ENCODE data around the gene ABTB2.
"Not testable (repeated sequence)": the region's sequence is repeated elsewhere in the genome, so short reads cannot be mapped to it uniquely, and the experiment has no call there.

Gene ABTB2

DNA sequence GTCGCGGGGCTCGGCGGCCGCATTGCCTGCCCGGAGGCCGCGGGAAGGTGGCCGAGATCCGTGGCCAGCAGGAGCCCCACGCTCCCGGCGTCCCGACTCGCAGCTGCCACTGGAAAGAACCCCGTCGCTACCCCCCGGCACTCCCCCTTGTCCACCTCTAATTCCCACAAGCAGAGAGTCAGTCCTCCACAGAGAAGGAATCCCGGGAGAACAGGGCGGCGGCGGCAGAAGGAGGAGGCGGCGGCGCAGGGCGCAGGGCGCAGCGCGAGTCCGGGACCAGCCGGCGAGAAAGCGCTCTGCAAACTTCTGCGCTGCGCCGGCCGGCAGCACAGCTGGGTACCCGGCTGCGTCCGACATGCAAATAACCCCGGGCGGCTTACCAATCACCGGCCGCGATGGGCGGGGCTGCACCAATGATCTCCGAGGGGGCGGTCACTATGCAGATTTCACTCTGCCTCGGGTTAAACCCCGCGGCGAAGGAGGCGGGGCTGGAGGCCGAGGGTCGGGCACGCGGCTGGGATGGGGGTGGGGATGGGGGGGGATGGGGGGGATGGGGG lies at the start of gene ABTB2:
ABTB2 (minus strand) TSS at position 310 of the 557 bp plus-strand sequence.
- peak; percentile 94 to 97 for DNase-seq (ENCODE audit: low read depth in 2 of 2)

- no peak for DNase-seq (ENCODE audit: low read depth in 2 of 2)
Observed at GRCh38 chr11:34407121-34407813, 49.5 kb upstream of the ABTB2 start.

DNA sequence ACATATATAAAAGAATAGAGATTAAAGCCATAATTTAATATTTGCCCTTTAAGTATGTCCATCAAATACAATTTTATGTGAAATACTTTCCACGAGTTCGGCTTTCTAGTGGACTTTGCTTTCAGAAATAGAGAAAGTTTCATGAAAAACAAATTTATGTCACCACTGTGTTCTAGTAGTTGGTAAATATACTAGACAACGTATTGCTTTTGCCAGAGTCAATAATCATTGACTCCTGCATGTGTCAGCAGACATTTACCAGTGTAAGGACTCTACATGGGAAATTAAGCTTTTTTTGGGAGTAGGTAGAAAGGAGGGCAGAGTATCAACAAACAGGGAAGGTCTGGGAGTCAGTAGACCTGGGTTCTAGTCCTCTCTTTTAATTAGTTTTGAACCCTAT lies 48.6 kb upstream of the ABTB2 start:
- no peak for DNase-seq (ENCODE audit: low read depth in 2 of 2)

- no peak for DNase-seq (ENCODE audit: low read depth in 2 of 2)
Observed at GRCh38 chr11:34405079-34405858, 47.5 kb upstream of the ABTB2 start.

- no peak for DNase-seq (ENCODE audit: low read depth in 2 of 2)
Observed at GRCh38 chr11:34404280-34404679, 46.5 kb upstream of the ABTB2 start.

DNA sequence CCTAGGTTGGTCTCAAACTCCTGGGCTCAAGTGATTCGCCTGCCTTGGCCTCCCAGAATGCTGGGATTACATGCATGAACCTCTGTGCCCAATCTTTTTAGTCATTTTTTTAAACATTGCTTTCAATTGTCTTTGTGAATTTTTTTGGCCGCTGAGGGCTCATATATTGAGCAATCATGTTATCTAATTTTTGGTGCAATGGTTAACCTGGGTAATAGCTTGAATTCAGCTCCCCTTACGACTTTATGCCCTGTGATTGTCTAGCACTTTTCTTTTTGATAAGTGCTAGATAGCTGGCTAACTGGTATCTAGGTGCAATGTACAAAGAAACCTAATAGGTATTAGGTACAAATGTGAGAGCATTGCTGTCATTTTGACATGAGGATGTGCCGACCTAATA lies 45.6 kb upstream of the ABTB2 start:
- no peak for DNase-seq (ENCODE audit: low read depth in 2 of 2)

- DNase-seq (ENCODE audit: low read depth in 2 of 2): no peak
Observed at GRCh38 chr11:34397811-34398210, 40.0 kb upstream of the ABTB2 start.

DNA sequence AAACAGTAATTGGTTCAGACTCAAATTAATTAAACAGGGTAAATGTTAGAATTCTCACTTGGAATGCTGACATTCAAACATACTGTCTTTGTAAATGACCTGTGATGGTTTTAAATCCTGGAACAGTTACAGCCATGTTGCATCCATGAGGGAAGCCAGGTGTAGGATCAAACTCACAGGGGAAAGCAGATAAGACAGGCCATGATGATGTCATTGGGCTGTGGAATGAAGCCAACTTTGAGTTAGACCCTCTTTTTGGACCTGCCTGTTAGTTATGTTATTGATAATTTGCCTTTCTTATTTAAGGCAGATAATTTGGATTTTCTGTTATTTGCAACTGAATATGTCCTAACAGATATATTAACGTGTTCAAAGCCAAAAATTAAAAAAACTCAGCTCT lies 39.3 kb upstream of the ABTB2 start:
- no peak for DNase-seq (ENCODE audit: low read depth in 2 of 2)

GRCh38 chr11:34395916-34396550 lies 38.2 kb upstream of the ABTB2 start:
- no peak for DNase-seq (ENCODE audit: low read depth in 2 of 2)

DNA sequence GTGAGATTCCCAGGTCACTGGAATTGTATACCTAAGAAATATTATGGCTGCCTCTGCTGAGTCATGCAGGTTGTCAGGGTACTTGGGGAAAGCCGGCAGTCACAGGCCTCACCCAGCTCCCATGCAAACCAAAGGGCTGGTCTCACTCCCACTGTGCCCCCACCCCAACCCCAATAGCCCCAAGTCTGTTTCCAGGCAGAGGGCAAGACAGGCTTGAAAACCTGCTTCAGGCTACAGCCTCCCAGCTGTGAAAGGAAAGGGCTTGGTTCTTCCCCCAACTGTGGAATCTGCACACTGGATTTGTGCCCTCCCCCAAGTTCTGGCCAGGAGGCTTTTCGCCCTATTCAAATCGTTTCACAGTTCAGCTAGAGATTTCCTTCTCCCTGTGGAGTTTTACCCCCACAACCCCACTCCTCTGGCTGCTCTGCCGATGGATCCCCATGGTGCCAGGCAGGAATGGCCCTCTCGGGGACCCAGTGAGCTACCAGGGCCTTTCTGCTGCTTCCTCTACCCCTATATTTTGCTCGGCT lies 37.0 kb upstream of the ABTB2 start:
- DNase-seq (ENCODE audit: low read depth in 2 of 2): no peak

DNA sequence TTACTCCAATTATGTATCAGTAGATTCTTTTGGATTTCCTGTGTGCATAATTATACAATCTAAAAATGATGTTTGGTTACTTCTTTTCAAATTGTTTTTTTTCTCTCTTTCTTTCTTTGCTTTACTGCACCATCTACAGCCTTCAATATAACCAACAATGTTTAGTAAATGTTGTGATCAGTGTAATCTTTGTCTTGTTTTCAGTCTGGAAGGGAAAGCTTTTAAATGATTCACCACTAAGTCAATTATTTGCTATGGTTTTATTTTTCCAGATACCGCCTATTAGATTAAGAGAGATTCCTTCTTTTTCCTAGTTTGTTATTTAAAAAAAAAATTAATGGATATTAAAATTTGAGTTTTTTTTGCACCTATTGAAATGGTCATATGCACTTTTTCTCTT lies 29.8 kb upstream of the ABTB2 start:
- no peak for DNase-seq (ENCODE audit: low read depth in 2 of 2)

- DNase-seq (ENCODE audit: low read depth in 2 of 2): not testable (repeated sequence)
Observed at GRCh38 chr11:34386356-34386755, 28.5 kb upstream of the ABTB2 start.

DNA sequence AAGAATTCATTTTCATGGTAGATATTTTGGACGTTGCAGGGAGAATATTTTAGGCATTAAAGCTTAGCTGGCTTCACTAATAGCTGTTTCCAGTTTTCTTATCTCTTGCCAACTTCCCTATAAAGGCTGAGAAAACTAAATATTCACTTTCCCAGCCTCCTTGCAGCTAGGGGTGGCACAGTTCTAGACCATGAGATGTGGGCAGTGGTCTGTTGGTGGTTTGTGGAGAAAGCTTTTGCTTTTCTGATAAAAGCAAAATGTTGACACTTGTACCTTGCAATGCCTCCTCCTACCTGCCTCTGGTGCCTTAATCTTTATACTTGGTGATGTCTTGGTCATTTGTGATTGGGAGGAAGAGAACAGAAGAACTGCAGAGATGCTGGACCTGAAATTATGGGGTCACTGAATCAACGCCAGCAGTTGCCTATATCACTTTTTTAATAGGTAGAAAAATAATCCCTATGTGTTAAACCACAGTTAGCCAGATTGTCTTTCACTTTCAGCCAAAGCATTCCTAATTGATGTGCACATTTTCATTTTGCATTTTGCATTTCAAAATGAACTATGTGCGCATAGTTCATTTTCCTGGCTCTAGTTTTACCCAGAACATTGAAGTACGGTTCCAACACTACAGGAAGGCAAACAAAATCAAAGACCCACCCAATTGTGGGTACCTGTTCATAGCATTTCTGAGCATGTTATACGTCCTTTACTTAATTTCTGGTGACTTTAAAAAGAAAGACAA lies 24.9 kb upstream of the ABTB2 start:
- no peak for DNase-seq (ENCODE audit: low read depth in 2 of 2)

DNA sequence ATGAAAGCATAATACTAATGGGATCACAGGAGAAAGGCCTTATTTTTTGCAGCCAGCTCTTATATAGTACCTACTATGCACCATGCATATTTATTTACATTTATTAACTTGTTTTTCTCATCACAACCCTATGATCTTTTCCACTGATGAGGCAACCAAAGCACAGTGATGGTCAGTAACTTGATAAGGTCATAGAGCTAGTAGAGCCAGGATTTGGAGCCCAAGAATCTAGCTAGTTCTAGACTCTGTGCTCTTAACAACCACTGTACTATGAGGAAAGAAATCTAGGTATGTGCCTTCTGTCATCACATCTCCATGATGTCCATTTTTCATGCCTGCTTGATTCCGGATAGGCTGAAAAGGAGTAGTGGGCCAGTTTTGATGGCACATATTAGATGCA lies 24.0 kb upstream of the ABTB2 start:
- no peak for DNase-seq (ENCODE audit: low read depth in 2 of 2)

DNA sequence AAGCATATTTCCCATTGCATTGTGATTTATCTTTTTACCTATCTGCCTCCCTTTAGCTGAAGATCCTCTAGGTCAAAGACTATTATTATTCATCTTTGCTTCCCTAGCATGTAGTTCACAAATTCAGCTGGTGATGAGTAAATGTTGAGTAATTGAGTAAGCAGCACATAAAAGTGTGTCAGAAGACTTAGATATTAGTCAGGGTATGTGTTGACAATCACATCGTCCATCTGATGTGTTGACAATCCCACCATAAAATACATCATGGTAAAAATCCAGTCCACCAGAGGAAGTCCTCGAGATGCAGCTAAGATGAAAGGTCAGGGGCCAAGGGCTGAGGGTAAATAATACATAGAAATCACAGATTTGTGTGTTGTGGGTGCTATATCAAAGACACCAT lies 22.9 kb upstream of the ABTB2 start:
- no peak for DNase-seq (ENCODE audit: low read depth in 2 of 2)

DNA sequence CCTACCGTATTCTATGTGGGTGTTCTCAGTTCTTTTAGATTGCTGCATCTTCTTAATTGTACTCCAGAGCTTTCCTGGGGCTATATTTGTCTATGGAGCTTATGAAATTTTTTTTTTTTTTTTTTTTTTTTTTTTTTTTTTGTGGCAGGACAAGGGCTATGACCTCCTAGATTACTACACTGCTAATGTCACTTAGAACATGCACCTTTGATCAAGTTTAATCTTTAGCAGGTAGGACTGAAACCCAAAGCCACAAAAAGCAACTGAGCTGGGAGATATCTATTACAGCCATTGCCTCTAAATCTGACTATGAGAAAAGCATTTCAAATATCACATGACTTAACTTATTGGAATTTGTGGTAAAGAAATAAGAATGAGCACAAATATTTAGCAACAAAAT lies 21.7 kb upstream of the ABTB2 start:
- DNase-seq (ENCODE audit: low read depth in 2 of 2): no peak

DNA sequence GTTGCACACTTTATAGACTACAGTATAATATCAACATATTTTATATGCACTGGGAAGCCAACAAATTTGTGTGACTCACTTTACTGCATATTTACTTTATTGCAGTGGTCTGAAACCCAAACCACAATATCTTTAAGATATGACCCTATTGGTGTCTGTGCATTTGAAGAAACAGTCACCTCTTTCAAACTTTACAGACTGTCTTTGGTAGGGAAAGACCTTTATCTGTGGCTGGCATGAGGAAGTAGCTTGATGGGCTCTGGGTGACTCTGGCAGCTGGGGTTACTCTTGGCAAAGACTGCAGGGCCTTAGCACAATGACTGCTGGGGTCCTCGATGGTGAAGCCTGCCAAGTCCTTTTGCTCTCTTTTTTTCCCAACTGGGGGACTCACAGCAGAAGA lies 21.3 kb upstream of the ABTB2 start:
- no peak for DNase-seq (ENCODE audit: low read depth in 2 of 2)

DNA sequence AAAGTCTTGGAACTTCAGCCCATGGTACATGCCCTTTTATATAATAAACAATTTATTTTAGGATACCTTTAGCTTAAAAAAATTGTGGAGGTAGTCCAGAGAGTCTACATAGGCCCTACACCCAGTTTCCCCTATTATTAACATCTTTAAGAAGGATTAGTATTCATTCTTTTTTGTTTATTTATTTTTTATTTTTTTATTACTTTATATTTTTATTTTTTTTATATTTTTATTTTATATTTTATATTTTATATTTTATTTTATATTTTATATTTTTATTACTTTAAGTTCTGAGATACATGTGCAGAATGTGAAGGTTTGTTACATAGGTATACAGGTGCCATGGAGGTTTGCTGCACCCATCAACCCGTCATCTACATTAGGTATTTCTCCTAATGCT lies 15.9 kb upstream of the ABTB2 start:
- DNase-seq (ENCODE audit: low read depth in 2 of 2): no peak

DNA sequence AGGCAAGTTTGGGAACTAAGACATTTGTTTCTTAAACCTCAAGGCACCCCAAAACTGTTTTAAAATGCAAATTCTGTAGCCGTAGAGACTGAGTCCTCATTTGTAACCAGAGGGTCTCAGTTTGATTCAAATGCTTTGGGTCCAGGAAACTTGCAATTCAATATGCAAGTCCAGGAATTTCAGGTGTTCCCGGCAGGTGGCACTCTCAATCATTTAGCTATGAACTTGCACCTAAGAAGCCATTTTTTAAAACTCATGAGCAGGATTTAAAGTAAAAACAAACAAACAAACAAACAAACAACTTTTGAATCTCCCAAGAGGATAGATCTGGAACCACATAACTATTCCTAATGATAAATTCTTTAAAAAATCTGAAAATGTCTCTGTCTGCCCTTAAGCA lies 8.7 kb upstream of the ABTB2 start:
- no peak for DNase-seq (ENCODE audit: low read depth in 2 of 2)

GRCh38 chr11:34364102-34364501 lies 6.3 kb upstream of the ABTB2 start:
- DNase-seq (ENCODE audit: low read depth in 2 of 2): no peak

GRCh38 chr11:34363363-34364084 lies 5.7 kb upstream of the ABTB2 start:
- no peak for DNase-seq (ENCODE audit: low read depth in 2 of 2)

Data from stimulated activated CD4-positive, alpha-beta T cell treated with anti-CD3 and anti-CD28 coated beads, Interleukin-12 subunit alpha, Interleukin-12 subunit beta, amount 100 ng/mL, for 24 hours (primary cell).